Thyroid gland (tissue), 4 donors: ENCODE data around the gene SH3RF3. TPM values are rescaled to one million over a fixed set of nuclear protein-coding genes. Genes with fewer than 3 reads are reported as not detected.

ENCODE experiments used
- DNase-seq, 2 donors: peaks; one replicate each; pipeline ENCODE4 v3.0.0-alpha.2; 2019
- H3K27ac ChIP-seq, 3 donors: fragments of 200-600 bp; sonication (generic); 1 replicate in 2 of 3; 2 replicates in 1 of 3; pipeline ENCODE4 v1.5.1; 2016 to 2019; ENCODE audit warnings: mild to moderate bottlenecking in 1 of 3, moderate library complexity in 1 of 3
- H3K27me3 ChIP-seq: fragments of 200-600 bp; sonication (generic); one replicate; pipeline ENCODE4 v1.5.1; 2019
- H3K36me3 ChIP-seq, 2 donors: fragments of 200-600 bp; sonication (generic); one replicate each; pipeline ENCODE4 v1.5.1; 2016 to 2019
- H3K4me1 ChIP-seq, 2 donors: fragments of 200-600 bp; sonication (generic); one replicate each; pipeline ENCODE4 v1.5.1; 2017 to 2019
- H3K4me3 ChIP-seq, 3 donors: fragments of 200-600 bp; sonication (generic); replicated peaks in 1 of 3; 1 replicate in 2 of 3; 2 replicates in 1 of 3; pipeline ENCODE4 v1.5.1; 2016; ENCODE audit warnings: mild to moderate bottlenecking in 1 of 3
- H3K9me3 ChIP-seq: fragments of 200-600 bp; sonication (generic); one replicate; pipeline ENCODE4 v1.5.1; 2017
- CTCF ChIP-seq, 6 experiments: fragments of 200-600 bp in 3 of 6; fragments of 450-650 bp in 3 of 6; sonication (generic) in 3 of 6; IDR thresholded peaks; one replicate each; pipeline ENCODE4 v1.5.1; 2016 to 2019; ENCODE audit warnings: antibody characterized with exemption in 6 of 6, mild to moderate bottlenecking in 2 of 6, inconsistent platforms in 1 of 6, moderate library complexity in 1 of 6
- POLR2A ChIP-seq, 2 donors: fragments of 450-650 bp; IDR thresholded peaks; one replicate each; pipeline ENCODE4 v1.6.1; 2017; ENCODE audit warnings: antibody characterized with exemption in 2 of 2, mild to moderate bottlenecking in 2 of 2, moderate library complexity in 1 of 2
- WGBS, 2 donors: methylation state at CpG; one replicate each; pipeline ENCODE4 v1.1.5; 2017; 5-methylcytosine and 5-hydroxymethylcytosine counted together
- intact Hi-C: fragments of 100-400 bp; cut with DNase I; formaldehyde crosslinking; loops from one replicate; pipeline ENCODE4 v1.15.1; 2023
- total RNA-seq, 4 donors: library from RNA; depleted of rRNA; stranded (reverse); fragments of >200 nt; gene quantifications; one replicate each; pipeline ENCODE4 v1.2.3, GENCODE V29; 2016

The SH3RF3 gene
- total RNA-seq, 4 donors from 2014 or later = 2.1 to 7.4 (median 2.8) TPM

GRCh38 chr2:109451671-109452070, 322.7 kb downstream of the SH3RF3 start:
- H3K9me3 ChIP-seq = no peaks in the 10 kb centered on the region
- no peak for DNase-seq
- H3K4me1 ChIP-seq = peaks cover 39 to 47% of the 10 kb centered on the region in 2 donors
- H3K36me3 ChIP-seq = no peaks in the 10 kb centered on the region
- 100% methylated on average over 3 to 6 of the region's 6 CpGs for WGBS, 2 donors
- H3K4me3 ChIP-seq = no peak overlapping the region
- intact Hi-C loops = no loop called here
- no peak for TF ChIP-seq CTCF (IDR thresholded peaks at IDR 0.05)
- TF ChIP-seq POLR2A (IDR thresholded peaks at IDR 0.05) = no peak
- H3K27me3 ChIP-seq = no peaks in the 10 kb centered on the region
- peak overlapping the region in 1 of 3 donors; percentile 60 for H3K27ac ChIP-seq

- intact Hi-C loops = no loop called here
- no peaks in the 10 kb centered on the region for H3K36me3 ChIP-seq
- DNase-seq = no peak
- 93 to 98% methylated on average over 8 of the region's 17 CpGs for WGBS, 2 donors
- peaks cover 40 to 56% of the 10 kb centered on the region in 2 donors for H3K4me1 ChIP-seq
- H3K27ac ChIP-seq = peak overlapping the region in 1 of 3 donors; percentile 3
- TF ChIP-seq POLR2A (IDR thresholded peaks at IDR 0.05) (no peak), CTCF (IDR thresholded peaks at IDR 0.05) (no peak)
- no peaks in the 10 kb centered on the region for H3K27me3 ChIP-seq
- H3K9me3 ChIP-seq = no peaks in the 10 kb centered on the region
- H3K4me3 ChIP-seq = no peak overlapping the region
These were observed 323.6 kb downstream of the SH3RF3 start for GRCh38 chr2:109452318-109453305.

- no peak for DNase-seq
- intact Hi-C loops = no loop called here
- Histone ChIP-seq H3K9me3 (no peaks in the 10 kb centered on the region), H3K4me3 (no peak overlapping the region), H3K27me3 (no peaks in the 10 kb centered on the region), H3K27ac (no peak overlapping the region), H3K36me3 (no peaks in the 10 kb centered on the region), H3K4me1 (peaks cover 40 to 63% of the 10 kb centered on the region in 2 donors)
- WGBS, 2 donors = 95 to 96% methylated on average over 15 of the region's 15 CpGs
- TF ChIP-seq CTCF (IDR thresholded peaks at IDR 0.05) (no peak), POLR2A (IDR thresholded peaks at IDR 0.05) (no peak)
These were observed 324.5 kb downstream of the SH3RF3 start for GRCh38 chr2:109453371-109453995.

- Histone ChIP-seq H3K27ac (peak overlapping the region in 1 of 3 donors; percentile 7), H3K9me3 (no peaks in the 10 kb centered on the region), H3K27me3 (no peaks in the 10 kb centered on the region), H3K36me3 (no peaks in the 10 kb centered on the region), H3K4me1 (peaks cover 36 to 56% of the 10 kb centered on the region in 2 donors), H3K4me3 (no peak overlapping the region)
- WGBS, 2 donors = 90 to 93% methylated on average over 3 to 6 of the region's 6 CpGs
- TF ChIP-seq POLR2A (IDR thresholded peaks at IDR 0.05) (no peak), CTCF (IDR thresholded peaks at IDR 0.05) (no peak)
- DNase-seq = no peak
- intact Hi-C loops = no loop called here
These were observed 325.3 kb downstream of the SH3RF3 start for GRCh38 chr2:109454304-109454703.
